D721Med (cell line): Measurements from ENCODE around the gene SHD.
"Not testable (repeated sequence)": the region's sequence is repeated elsewhere in the genome, so short reads cannot be mapped to it uniquely, and the experiment has no call there.

ENCODE experiments used
- DNase-seq: peaks from one replicate; pipeline ENCODE4 v3.0.0; 2011; ENCODE audit warnings: low spot score; ENCODE audit not compliant: insufficient read length
- FAIRE-seq: peaks from 2 replicates; lab custom pipeline; 2011; peaks lifted over from hg19 to GRCh38; lab: Jason Lieb, UNC
- CTCF ChIP-seq: IDR thresholded peaks from 2 replicates; pipeline ENCODE4 v1.5.1; 2012; ENCODE audit warnings: mild to moderate bottlenecking, control low read depth; ENCODE audit not compliant: insufficient read depth; ENCODE audit errors: missing control alignments

SHD gene

GRCh38 chr19:4238831-4239230 is 40.2 kb upstream of the SHD start:
- FAIRE-seq, result no peak
- no peak for TF ChIP-seq CTCF
- DNase-seq, result peak; percentile 8

- DNase-seq (no peak), FAIRE-seq (no peak)
- no peak for TF ChIP-seq CTCF
Measured at GRCh38 chr19:4241824-4242430, 37.1 kb upstream of the SHD start.

- not testable (repeated sequence) for DNase-seq, FAIRE-seq
Measured at GRCh38 chr19:4245938-4246337, 33.1 kb upstream of the SHD start.

- TF ChIP-seq CTCF, result peak; percentile 67
- DNase-seq (peak; percentile 91), FAIRE-seq (no peak)
Measured at GRCh38 chr19:4246767-4247593, 32.1 kb upstream of the SHD start, which contains the start of gene YJU2. Gene YJU2 (plus strand): TSS chr19:4247080. CDS start chr19:4247147, 67 bp downstream.

GRCh38 chr19:4256563-4256962 is 22.5 kb upstream of the SHD start:
- TF ChIP-seq CTCF, result no peak
- DNase-seq, result peak; percentile 3
- FAIRE-seq, result no peak

GRCh38 chr19:4257025-4257424 is 22.0 kb upstream of the SHD start:
- no peak for FAIRE-seq
- no peak for TF ChIP-seq CTCF
- no peak for DNase-seq

GRCh38 chr19:4258181-4258580 is 20.9 kb upstream of the SHD start:
- no peak for FAIRE-seq
- no peak for TF ChIP-seq CTCF

More at GRCh38 chr19:4258181-4258580, 20.9 kb upstream of the SHD start:
- DNase-seq, result peak; percentile 4
